Activated T-cell treated with anti-CD3 and anti-CD28 coated beads, Interleukin-2, amount 50 U/mL, for 24 hours (primary cell): ENCODE data around the gene VSTM2L.

Experiments
- DNase-seq: peaks from one replicate; pipeline ENCODE4 v3.0.0-alpha.2; 2020
- H3K27ac Mint-ChIP-seq: 2 replicates; pipeline ENCODE4 v1.8.0; 2020; ENCODE audit warnings: mild to moderate bottlenecking, mixed read lengths
- H3K27me3 Mint-ChIP-seq: 2 replicates; pipeline ENCODE4 v1.8.0; 2020; ENCODE audit warnings: mixed read lengths
- H3K36me3 Mint-ChIP-seq: 2 replicates; pipeline ENCODE4 v1.8.0; 2020; ENCODE audit warnings: low read depth, mixed read lengths
- H3K4me1 Mint-ChIP-seq: 2 replicates; pipeline ENCODE4 v1.8.0; 2020; ENCODE audit warnings: low read depth, mixed read lengths
- H3K4me3 Mint-ChIP-seq: 2 replicates; pipeline ENCODE4 v1.8.0; 2020; ENCODE audit warnings: mild to moderate bottlenecking, moderate library complexity, mixed read lengths
- H3K9me3 Mint-ChIP-seq: 2 replicates; pipeline ENCODE4 v1.8.0; 2020; ENCODE audit warnings: mixed read lengths

VSTM2L gene

DNA sequence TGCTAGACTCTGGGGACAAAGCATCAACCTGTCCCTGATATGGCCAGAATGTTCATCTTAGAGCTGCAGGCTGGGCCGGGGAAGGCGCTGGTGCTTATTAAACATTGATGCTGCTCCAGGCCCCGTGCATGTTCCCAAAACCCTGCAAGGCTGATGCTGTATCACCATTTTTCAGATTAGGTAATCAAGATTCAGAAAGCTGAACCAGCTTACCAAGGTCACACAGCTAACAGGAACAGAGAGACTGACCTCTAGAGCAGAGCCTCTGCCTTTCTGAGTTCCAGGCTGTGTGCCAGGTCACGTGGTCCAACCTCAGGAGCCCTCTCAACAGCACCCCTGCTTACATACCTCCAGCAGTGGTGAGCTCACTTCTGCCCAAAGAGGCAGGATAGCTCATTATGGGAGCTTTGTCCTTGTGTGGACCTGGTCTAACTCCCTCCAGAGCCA is 16.1 kb upstream of the VSTM2L start:
- H3K27me3 Mint-ChIP-seq, result no peaks in the 10 kb centered on the region
- DNase-seq, result no peak
- H3K27ac Mint-ChIP-seq, result no peak overlapping the region
- H3K36me3 Mint-ChIP-seq, result no peaks in the 10 kb centered on the region
- H3K4me1 Mint-ChIP-seq, result no peaks in the 10 kb centered on the region
- H3K4me3 Mint-ChIP-seq, result no peak overlapping the region
- H3K9me3 Mint-ChIP-seq, result no peaks in the 10 kb centered on the region

DNA sequence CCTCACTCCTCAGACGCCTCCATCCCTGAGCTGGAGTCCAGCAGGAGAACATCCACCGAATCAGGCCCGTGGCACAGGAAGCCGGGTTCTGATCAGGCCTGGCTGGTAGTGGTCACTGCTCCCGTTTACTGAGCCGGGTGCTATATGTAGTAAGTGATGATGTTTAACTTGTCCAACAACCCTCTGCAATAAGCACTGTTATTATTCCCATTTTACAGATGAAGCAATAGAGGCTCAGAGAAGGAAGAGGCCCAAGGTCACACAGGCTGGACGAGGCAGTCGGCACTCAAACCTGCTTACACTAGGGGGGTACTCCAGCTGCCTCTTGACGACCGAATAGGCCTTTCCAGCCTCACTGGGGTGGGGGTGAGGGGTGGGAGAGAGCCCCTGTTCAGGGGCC is 14.3 kb upstream of the VSTM2L start:
- Mint-ChIP-seq H3K27ac (no peak overlapping the region), H3K4me3 (no peak overlapping the region), H3K9me3 (no peaks in the 10 kb centered on the region), H3K4me1 (no peaks in the 10 kb centered on the region), H3K27me3 (no peaks in the 10 kb centered on the region), H3K36me3 (no peaks in the 10 kb centered on the region)
- DNase-seq, result no peak

DNA sequence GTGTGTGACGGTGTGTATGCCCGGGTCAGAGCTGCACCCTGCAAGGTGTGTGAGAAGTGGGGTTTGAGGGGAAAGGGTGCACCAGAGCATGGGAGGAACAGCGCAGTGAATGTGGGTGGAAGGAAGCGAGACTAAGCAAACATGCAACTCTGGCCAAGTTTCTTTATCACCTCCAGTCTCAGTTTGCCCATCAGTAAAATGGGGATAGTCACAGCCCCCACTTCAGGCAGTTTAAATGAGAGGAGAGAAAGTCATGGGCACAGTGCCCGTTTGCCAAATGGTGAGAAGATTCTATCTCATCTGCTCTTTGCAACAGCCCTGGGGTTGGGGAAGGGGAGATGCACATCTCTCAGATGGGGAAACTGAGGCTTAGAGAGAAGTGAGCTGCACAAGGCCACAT is 12.8 kb upstream of the VSTM2L start:
- no peaks in the 10 kb centered on the region for H3K4me1 Mint-ChIP-seq
- H3K27me3 Mint-ChIP-seq, result no peaks in the 10 kb centered on the region
- H3K4me3 Mint-ChIP-seq, result no peak overlapping the region
- no peak overlapping the region for H3K27ac Mint-ChIP-seq
- H3K36me3 Mint-ChIP-seq, result no peaks in the 10 kb centered on the region
- no peak for DNase-seq
- H3K9me3 Mint-ChIP-seq, result no peaks in the 10 kb centered on the region

DNA sequence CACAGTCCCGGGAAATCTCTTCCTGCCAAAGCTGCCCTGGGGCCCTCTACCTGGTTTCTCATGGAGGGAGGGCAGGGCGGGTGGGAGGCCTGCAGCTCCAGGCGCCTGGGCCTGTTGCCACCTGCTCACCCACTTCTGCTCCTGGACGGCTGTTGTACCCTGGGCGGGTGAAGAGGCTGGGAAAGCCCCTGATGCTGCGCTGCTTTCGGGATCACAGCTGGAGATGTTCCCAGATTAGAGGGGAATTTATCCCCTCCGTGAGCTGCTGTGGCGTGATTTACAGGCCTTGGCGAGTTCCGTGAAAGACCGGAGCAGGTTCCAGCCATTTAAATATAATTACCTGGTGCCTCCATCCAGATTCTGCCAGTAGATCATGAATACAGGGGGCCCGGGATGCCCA is 12.3 kb upstream of the VSTM2L start:
- no peak overlapping the region for H3K4me3 Mint-ChIP-seq
- H3K4me1 Mint-ChIP-seq, result no peaks in the 10 kb centered on the region
- H3K36me3 Mint-ChIP-seq, result no peaks in the 10 kb centered on the region
- H3K27ac Mint-ChIP-seq, result no peak overlapping the region
- no peaks in the 10 kb centered on the region for H3K9me3 Mint-ChIP-seq
- no peak for DNase-seq
- no peaks in the 10 kb centered on the region for H3K27me3 Mint-ChIP-seq

GRCh38 chr20:37892001-37892400 is 10.9 kb upstream of the VSTM2L start:
- H3K4me3 Mint-ChIP-seq, result no peak overlapping the region
- no peaks in the 10 kb centered on the region for H3K36me3 Mint-ChIP-seq

GRCh38 chr20:37893566-37894241 is 9.2 kb upstream of the VSTM2L start:
- Mint-ChIP-seq H3K4me1 (peaks cover 4% of the 10 kb centered on the region), H3K4me3 (no peak overlapping the region), H3K9me3 (no peaks in the 10 kb centered on the region), H3K27me3 (no peaks in the 10 kb centered on the region), H3K27ac (no peak overlapping the region), H3K36me3 (no peaks in the 10 kb centered on the region)
- no peak for DNase-seq

More at GRCh38 chr20:37892001-37892400, 10.9 kb upstream of the VSTM2L start:
- H3K9me3 Mint-ChIP-seq, result no peaks in the 10 kb centered on the region
- no peak for DNase-seq
- H3K4me1 Mint-ChIP-seq, result no peaks in the 10 kb centered on the region
- H3K27me3 Mint-ChIP-seq, result no peaks in the 10 kb centered on the region
- H3K27ac Mint-ChIP-seq, result no peak overlapping the region

DNA sequence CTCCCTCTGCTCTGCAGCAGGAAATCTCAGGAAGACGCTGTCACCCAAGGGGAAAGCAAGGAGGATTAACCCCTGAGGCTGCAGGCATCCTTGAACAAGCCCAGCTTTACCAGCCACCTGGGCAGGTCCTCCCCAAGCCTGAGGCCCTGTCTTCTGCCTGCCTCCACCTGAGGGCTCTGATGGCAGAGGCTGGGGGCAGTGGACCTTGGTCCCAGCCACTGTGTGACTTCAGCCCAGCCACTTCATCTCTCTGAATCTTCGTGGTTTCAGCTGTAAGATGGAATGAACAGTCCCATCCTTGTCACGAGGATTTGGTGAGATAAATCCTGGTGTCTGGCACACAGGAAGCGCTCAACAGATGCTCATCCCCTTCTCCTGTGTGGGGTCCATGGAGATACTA is 8.5 kb upstream of the VSTM2L start:
- Mint-ChIP-seq H3K4me3 (no peak overlapping the region), H3K4me1 (peaks cover 7% of the 10 kb centered on the region), H3K27ac (no peak overlapping the region), H3K36me3 (no peaks in the 10 kb centered on the region), H3K9me3 (no peaks in the 10 kb centered on the region), H3K27me3 (peaks cover 6% of the 10 kb centered on the region)
- no peak for DNase-seq

DNA sequence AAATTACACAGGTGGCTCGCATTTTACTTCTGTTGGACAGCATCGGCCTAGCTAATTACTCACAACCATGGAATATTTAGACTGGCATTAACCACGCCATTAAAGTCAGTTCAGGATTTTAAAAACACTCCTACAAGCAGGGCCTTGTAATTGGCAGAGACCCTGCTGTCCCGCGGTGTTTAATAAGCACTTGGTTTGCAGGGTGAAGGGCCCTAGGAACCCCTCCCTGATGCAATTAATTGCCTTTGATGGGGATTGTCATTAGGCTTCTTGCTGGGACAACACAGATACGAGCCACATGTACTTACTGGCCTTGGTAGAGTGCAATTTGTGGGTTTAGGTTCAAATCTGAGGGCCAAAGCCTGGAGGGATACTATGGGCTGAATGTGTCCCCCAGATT is 7.8 kb upstream of the VSTM2L start:
- Mint-ChIP-seq H3K9me3 (no peaks in the 10 kb centered on the region), H3K27ac (no peak overlapping the region), H3K4me3 (no peak overlapping the region)

DNA sequence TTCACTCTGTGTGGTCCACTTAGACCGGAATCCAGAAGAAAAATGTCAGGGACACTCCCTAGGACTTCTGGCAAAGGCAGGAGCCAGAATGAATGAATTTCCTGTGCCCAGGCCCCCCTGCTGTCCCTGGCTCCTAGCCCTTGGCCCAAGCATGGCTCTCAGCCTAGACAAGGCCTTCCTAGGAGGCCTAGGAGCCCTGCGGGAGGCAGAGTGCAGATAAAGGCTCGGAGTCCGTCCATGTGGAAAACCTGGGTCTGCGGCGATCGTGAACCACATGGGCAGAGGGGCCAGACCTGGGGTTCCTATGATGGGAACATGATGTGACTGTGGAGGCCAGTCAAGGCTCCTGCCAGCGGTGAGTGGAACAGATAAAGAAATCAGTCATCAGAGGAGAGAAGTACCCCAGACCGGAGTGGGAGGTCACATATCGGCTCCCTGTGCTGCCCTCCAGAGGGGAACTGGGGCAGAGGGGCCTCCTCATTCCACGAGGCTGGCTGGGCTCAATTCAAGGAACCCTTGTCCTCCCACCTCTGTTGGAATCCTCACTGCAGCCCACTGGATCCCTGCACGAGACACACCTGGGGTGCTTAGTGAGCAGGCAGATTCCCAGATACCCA is 5.9 kb upstream of the VSTM2L start:
- no peak overlapping the region for H3K4me3 Mint-ChIP-seq
- no peaks in the 10 kb centered on the region for H3K36me3 Mint-ChIP-seq
- peaks cover 7% of the 10 kb centered on the region for H3K4me1 Mint-ChIP-seq
- no peak overlapping the region for H3K27ac Mint-ChIP-seq
- H3K27me3 Mint-ChIP-seq, result peaks cover 30% of the 10 kb centered on the region
- no peaks in the 10 kb centered on the region for H3K9me3 Mint-ChIP-seq
- DNase-seq, result no peak

More for the DNA sequence above, 7.8 kb upstream of the VSTM2L start:
- no peak for DNase-seq
- peaks cover 13% of the 10 kb centered on the region for H3K27me3 Mint-ChIP-seq
- no peaks in the 10 kb centered on the region for H3K36me3 Mint-ChIP-seq
- H3K4me1 Mint-ChIP-seq, result peaks cover 7% of the 10 kb centered on the region

GRCh38 chr20:37898233-37899104 is 4.5 kb upstream of the VSTM2L start:
- DNase-seq, result no peak
- Mint-ChIP-seq H3K4me3 (no peak overlapping the region), H3K9me3 (no peaks in the 10 kb centered on the region), H3K27me3 (peaks cover 39% of the 10 kb centered on the region), H3K27ac (no peak overlapping the region), H3K4me1 (peaks cover 11% of the 10 kb centered on the region), H3K36me3 (no peaks in the 10 kb centered on the region)

DNA sequence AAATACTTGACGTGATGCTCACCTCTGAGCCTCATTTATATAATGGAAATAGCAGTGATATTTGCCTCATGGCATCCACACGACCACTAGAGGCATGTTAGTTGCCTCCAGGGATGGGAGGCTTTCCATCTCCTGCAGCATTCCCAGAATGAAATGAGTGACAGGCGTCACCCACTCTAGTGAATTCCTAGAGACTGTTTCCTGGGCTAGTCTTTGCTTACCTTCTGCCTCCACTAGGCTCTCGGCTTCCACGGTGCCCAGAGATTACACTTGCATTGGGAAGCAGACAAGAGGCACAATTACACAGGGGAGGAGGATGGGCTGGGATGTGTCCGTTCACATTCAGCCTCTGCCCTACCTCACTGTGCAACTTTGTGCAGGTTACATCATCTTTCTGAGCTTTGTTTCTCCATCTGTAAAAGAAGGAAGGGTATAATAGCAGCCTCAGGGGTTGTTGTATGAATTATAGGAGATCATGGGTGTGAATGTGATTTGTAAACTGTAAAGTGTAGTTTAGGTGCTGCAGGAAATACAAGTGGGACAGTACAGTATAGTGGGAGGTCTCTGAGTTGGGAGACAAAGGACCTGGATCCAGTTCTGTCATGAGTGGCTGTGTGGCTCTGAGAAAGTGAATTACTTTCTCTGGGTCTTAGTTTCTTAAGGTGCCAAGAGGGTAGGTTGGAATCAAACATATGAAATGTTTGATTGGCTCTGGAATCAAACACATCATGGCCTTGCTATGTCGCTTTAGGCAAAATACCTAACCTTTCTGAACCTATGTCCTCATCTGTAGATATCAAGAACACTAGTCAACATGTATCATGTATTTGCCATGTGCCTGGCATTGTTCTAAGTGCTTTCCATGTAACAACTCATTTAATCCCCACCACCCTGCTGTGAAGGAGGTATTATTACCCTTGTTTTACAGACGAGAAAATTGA is 3.6 kb upstream of the VSTM2L start:
- H3K27ac Mint-ChIP-seq, result no peak overlapping the region
- no peaks in the 10 kb centered on the region for H3K36me3 Mint-ChIP-seq
- H3K4me3 Mint-ChIP-seq, result no peak overlapping the region
- peaks cover 16% of the 10 kb centered on the region for H3K4me1 Mint-ChIP-seq
- no peaks in the 10 kb centered on the region for H3K9me3 Mint-ChIP-seq
- H3K27me3 Mint-ChIP-seq, result peaks cover 48% of the 10 kb centered on the region
- DNase-seq, result no peak

DNA sequence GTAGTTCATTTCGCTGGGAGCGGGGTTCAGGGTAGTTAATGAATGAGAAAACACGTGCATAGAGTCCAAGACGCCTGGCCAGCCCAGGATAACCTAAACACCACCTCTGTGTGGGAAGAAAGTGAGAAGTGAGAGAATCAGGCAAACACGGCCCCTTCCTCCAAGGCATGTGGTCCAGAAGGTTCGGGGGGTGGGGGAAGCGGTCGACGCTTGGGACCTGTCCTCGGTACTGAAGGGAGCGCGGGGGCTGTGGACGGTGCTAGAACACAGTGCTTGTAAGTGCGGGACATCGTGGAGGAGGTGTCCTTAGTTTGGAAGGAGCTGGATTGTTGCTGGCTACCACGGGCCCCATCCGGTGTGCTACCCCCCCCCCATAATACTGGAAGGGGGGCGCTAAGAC is 1.7 kb upstream of the VSTM2L start:
- Mint-ChIP-seq H3K27me3 (peaks cover 65% of the 10 kb centered on the region), H3K9me3 (no peaks in the 10 kb centered on the region), H3K36me3 (no peaks in the 10 kb centered on the region), H3K4me1 (peaks cover 16% of the 10 kb centered on the region), H3K27ac (no peak overlapping the region), H3K4me3 (no peak overlapping the region)
- DNase-seq, result no peak

DNA sequence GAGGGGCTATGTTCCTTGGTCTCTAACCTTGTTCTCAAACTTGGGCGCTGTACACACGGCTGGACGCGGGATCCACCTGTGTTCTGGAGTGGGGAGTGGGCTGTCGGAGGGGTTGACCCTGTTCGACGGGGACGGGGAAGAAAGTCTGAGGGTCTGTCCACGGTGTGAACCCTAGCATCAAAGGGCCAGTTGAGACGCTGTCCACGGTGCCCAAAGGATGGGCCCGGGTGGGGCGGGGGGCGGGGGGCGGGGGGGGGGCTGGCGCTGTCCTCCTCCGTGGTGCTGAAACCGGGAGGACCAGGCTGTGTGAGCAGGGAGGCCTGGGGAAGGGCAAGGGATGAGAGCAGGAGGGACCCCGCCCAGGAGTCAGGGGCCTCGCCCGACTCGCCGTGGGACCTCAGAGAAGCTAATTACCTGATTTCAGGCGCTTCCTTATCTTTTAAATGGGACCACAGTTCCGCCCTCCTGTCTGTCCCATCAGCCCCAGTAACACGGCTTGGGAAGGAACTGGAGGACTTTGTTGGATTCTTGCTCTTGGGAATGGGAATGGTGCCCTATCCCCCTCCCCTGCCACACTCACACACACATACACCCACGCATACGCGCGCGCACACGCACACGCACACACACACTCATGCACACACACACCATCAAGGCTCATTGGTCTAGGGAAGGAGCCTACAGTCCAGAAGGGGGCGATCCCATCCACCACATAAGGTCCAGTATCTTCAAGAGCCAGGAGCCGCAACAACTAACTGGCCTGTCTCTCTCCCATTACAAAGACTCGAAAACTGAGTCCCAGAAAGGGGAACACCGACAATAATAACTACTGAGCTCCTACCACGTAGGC is 1.0 kb upstream of the VSTM2L start:
- Mint-ChIP-seq H3K4me1 (peaks cover 16% of the 10 kb centered on the region), H3K27me3 (peaks cover 71% of the 10 kb centered on the region), H3K27ac (no peak overlapping the region), H3K4me3 (no peak overlapping the region), H3K36me3 (no peaks in the 10 kb centered on the region), H3K9me3 (no peaks in the 10 kb centered on the region)
- DNase-seq, result no peak
